SKM-1 (cell line): Measurements from ENCODE around the gene COL4A6.

Experiments
- DNase-seq: peaks from one replicate; lab custom pipeline; 2025; ENCODE audit not compliant: unreplicated experiment; lab: John Stamatoyannopoulos, UW

Gene COL4A6

GRCh38 chrX:108332281-108332680 is 105.9 kb downstream of the COL4A6 start:
- DNase-seq, result no peak

GRCh38 chrX:108331126-108331909 is 106.9 kb downstream of the COL4A6 start:
- no peak for DNase-seq

- no peak for DNase-seq
These were observed 114.5 kb downstream of the COL4A6 start for GRCh38 chrX:108323751-108324150.

GRCh38 chrX:108322234-108322633 is 116.0 kb downstream of the COL4A6 start:
- DNase-seq, result no peak

GRCh38 chrX:108316456-108316855 is 121.8 kb downstream of the COL4A6 start:
- DNase-seq, result no peak

GRCh38 chrX:108313669-108314068 is 124.6 kb downstream of the COL4A6 start:
- no peak for DNase-seq

- DNase-seq, result no peak
These were observed 125.3 kb downstream of the COL4A6 start for GRCh38 chrX:108312957-108313356.

GRCh38 chrX:108312011-108312410 is 126.2 kb downstream of the COL4A6 start:
- no peak for DNase-seq

GRCh38 chrX:108310506-108310905 is 127.7 kb downstream of the COL4A6 start:
- no peak for DNase-seq

- DNase-seq, result no peak
These were observed 129.1 kb downstream of the COL4A6 start for GRCh38 chrX:108309144-108309543.

- no peak for DNase-seq
These were observed 130.8 kb downstream of the COL4A6 start for GRCh38 chrX:108307132-108308085.

- DNase-seq, result no peak
These were observed 132.1 kb downstream of the COL4A6 start for GRCh38 chrX:108306086-108306485.

- no peak for DNase-seq
These were observed 133.5 kb downstream of the COL4A6 start for GRCh38 chrX:108304757-108305156.

- no peak for DNase-seq
These were observed 134.0 kb downstream of the COL4A6 start for GRCh38 chrX:108304210-108304609.

GRCh38 chrX:108303682-108304081 is 134.5 kb downstream of the COL4A6 start:
- DNase-seq, result no peak

GRCh38 chrX:108299704-108300103 is 138.5 kb downstream of the COL4A6 start:
- no peak for DNase-seq

GRCh38 chrX:108299101-108299591 is 139.1 kb downstream of the COL4A6 start:
- DNase-seq, result no peak

GRCh38 chrX:108298165-108298602 is 140.0 kb downstream of the COL4A6 start:
- no peak for DNase-seq

GRCh38 chrX:108297290-108297689 is 140.9 kb downstream of the COL4A6 start:
- no peak for DNase-seq

GRCh38 chrX:108292053-108292452 is 146.2 kb downstream of the COL4A6 start:
- no peak for DNase-seq

- no peak for DNase-seq
These were observed 152.3 kb downstream of the COL4A6 start for GRCh38 chrX:108285918-108286317.

GRCh38 chrX:108285356-108285755 is 152.9 kb downstream of the COL4A6 start:
- no peak for DNase-seq
